Spinal cord (tissue), 10 donors: ENCODE results near the gene ZNF415. TPM values are rescaled to one million over a fixed set of nuclear protein-coding genes. Genes with fewer than 3 reads are reported as not detected.

Experiments used
- DNase-seq, 6 donors: peaks; one replicate each; pipeline versions ENCODE4 v3.0.0 to v3.0.0-alpha.2; 2013 to 2015; ENCODE audit warnings: low spot score in 6 of 6, low read depth in 4 of 6
- H3K27ac ChIP-seq: one replicate; pipeline ENCODE4 v1.5.1; 2013; ENCODE audit warnings: low read depth, low read length, control low read depth
- H3K27me3 ChIP-seq: one replicate; pipeline ENCODE4 v1.6.1; 2013; ENCODE audit warnings: low read length; ENCODE audit not compliant: control insufficient read depth, insufficient read depth
- H3K36me3 ChIP-seq: one replicate; pipeline ENCODE4 v1.6.1; 2013; ENCODE audit warnings: low read length; ENCODE audit not compliant: control insufficient read depth, insufficient read depth
- H3K4me1 ChIP-seq: one replicate; pipeline ENCODE4 v1.6.1; 2013; ENCODE audit warnings: low read length; ENCODE audit not compliant: control insufficient read depth, insufficient read depth
- H3K4me3 ChIP-seq: one replicate; pipeline ENCODE4 v1.5.1; 2013; ENCODE audit warnings: low read depth, low read length, control low read depth
- H3K9me3 ChIP-seq: one replicate; pipeline ENCODE4 v1.6.1; 2013; ENCODE audit warnings: low read length; ENCODE audit not compliant: control insufficient read depth, insufficient read depth
- WGBS: methylation state at CpG from one replicate; pipeline ENCODE4 v1.1.5; 2013; ENCODE audit warnings: missing lambda C conversion rate; ENCODE audit not compliant: insufficient coverage; 5-methylcytosine and 5-hydroxymethylcytosine counted together
- polyA plus RNA-seq, 2 donors: library from polyadenylated mRNA; unstranded; fragments of 120-200 nt; gene quantifications; one replicate each; pipeline ENCODE4 v1.2.1, GENCODE V29; 2013; ENCODE audit not compliant: insufficient read length in 2 of 2
- total RNA-seq, 2 donors: library from RNA; depleted of rRNA in 1 of 2; stranded (reverse); fragments of 120-200 nt in 1 of 2; fragments of >200 nt in 1 of 2; gene quantifications; one replicate each; pipeline versions ENCODE4 v1.2.3 to v1.2.4, GENCODE V29; 2013 to 2014
- donor health status: healthy.

The ZNF415 gene
- total and polyA plus RNA-seq, 4 donors = 27.3 to 41.0 (median 33.8) TPM

- Histone ChIP-seq H3K27me3 (no peaks in the 10 kb centered on the region), H3K27ac (no peak overlapping the region), H3K4me1 (no peaks in the 10 kb centered on the region), H3K9me3 (peaks cover 12% of the 10 kb centered on the region), H3K36me3 (peaks cover 55% of the 10 kb centered on the region), H3K4me3 (no peak overlapping the region)
- no peak for DNase-seq
- WGBS = no CpG with 5 or more reads among the region's 4 CpGs
Observed at GRCh38 chr19:53068199-53068598, 64.5 kb downstream of the ZNF415 start.

- Histone ChIP-seq H3K36me3 (no peaks in the 10 kb centered on the region), H3K4me3 (no peak overlapping the region), H3K4me1 (peaks cover 11% of the 10 kb centered on the region), H3K27ac (no peak overlapping the region), H3K27me3 (peaks cover 13% of the 10 kb centered on the region), H3K9me3 (no peaks in the 10 kb centered on the region)
- DNase-seq = peak in 4 of 6 donors; percentile 8 to 80 (median 34)
- WGBS = under 1% methylated on average over 57 of the region's 59 CpGs
Observed at GRCh38 chr19:53057904-53058580, 74.7 kb downstream of the ZNF415 start.

Other genes starting within 250 kb of the ZNF415 start
- gene ZNF320, start 235.3 kb downstream of the ZNF415 start, total RNA-seq = 10 to 100 TPM; 21.2 to 28.8 TPM
- gene ZNF320, start 235.3 kb downstream of the ZNF415 start, polyA plus RNA-seq = 10 to 100 TPM; 26.6 to 36.2 TPM
- gene ZNF888, start 209.5 kb downstream of the ZNF415 start, total RNA-seq = 1 to 10 TPM; 3.4 to 5.4 TPM
- gene ZNF888, start 209.5 kb downstream of the ZNF415 start, polyA plus RNA-seq = 1 to 10 TPM; 2.3 to 3.1 TPM
- gene ZNF816, start 170.0 kb downstream of the ZNF415 start, total RNA-seq = 10 to 100 TPM; 12.0 to 13.6 TPM
- gene ZNF816, start 170.0 kb downstream of the ZNF415 start, polyA plus RNA-seq = 1 to 10 TPM; 5.1 to 7.1 TPM
- not detected for gene ERVV-1, start 119.0 kb downstream of the ZNF415 start, total RNA-seq
- gene ERVV-1, start 119.0 kb downstream of the ZNF415 start, polyA plus RNA-seq = under 1 TPM in 1 of 2 donors, not detected in 1; 0.12 TPM
- gene ERVV-2, start 88.2 kb downstream of the ZNF415 start, total RNA-seq = under 1 TPM in 1 of 2 donors, not detected in 1; 0.06 TPM
- gene ERVV-2, start 88.2 kb downstream of the ZNF415 start, polyA plus RNA-seq = not detected
- gene ZNF160, start 29.5 kb downstream of the ZNF415 start, total RNA-seq = 10 to 100 TPM; 42.0 to 47.4 TPM
- gene ZNF160, start 29.5 kb downstream of the ZNF415 start, polyA plus RNA-seq = 10 to 100 TPM; 22.4 to 28.6 TPM
- 10 to 100 TPM; 18.2 to 21.3 TPM for gene ZNF347, start 26.1 kb upstream of the ZNF415 start, total RNA-seq
- gene ZNF347, start 26.1 kb upstream of the ZNF415 start, polyA plus RNA-seq = 10 to 100 TPM in 1 of 2 donors, 1 to 10 TPM in 1; 9.7 to 16.5 TPM
- gene ZNF665, start 60.4 kb upstream of the ZNF415 start, total RNA-seq = 1 to 10 TPM; 5.4 to 8.5 TPM
- gene ZNF665, start 60.4 kb upstream of the ZNF415 start, polyA plus RNA-seq = 1 to 10 TPM; 4.5 to 6.4 TPM
- gene ZNF677, start 122.0 kb upstream of the ZNF415 start, total RNA-seq = 10 to 100 TPM; 43.0 to 47.9 TPM
- 10 to 100 TPM; 39.2 to 42.6 TPM for gene ZNF677, start 122.0 kb upstream of the ZNF415 start, polyA plus RNA-seq
- gene VN1R2, start 125.4 kb upstream of the ZNF415 start, total RNA-seq = under 1 TPM in 1 of 2 donors, not detected in 1; 0.11 TPM
- gene VN1R2, start 125.4 kb upstream of the ZNF415 start, polyA plus RNA-seq = under 1 TPM in 1 of 2 donors, not detected in 1; 0.12 TPM
- gene VN1R4, start 134.8 kb upstream of the ZNF415 start, total RNA-seq = not detected
- gene VN1R4, start 134.8 kb upstream of the ZNF415 start, polyA plus RNA-seq = not detected
- 10 to 100 TPM; 11.5 to 11.7 TPM for gene ZNF845, start 200.8 kb upstream of the ZNF415 start, total RNA-seq
- gene ZNF845, start 200.8 kb upstream of the ZNF415 start, polyA plus RNA-seq = 1 to 10 TPM; 4.8 to 5.9 TPM
- 10 to 100 TPM; 12.2 to 14.8 TPM for gene ZNF525, start 232.8 kb upstream of the ZNF415 start, total RNA-seq
- gene ZNF525, start 232.8 kb upstream of the ZNF415 start, polyA plus RNA-seq = 1 to 10 TPM; 4.0 to 5.9 TPM